ENCODE data around the gene IL1A. TPM values are rescaled to one million over a fixed set of nuclear protein-coding genes. Genes with fewer than 3 reads are reported as not detected.

The IL1A gene
- total and polyA plus RNA-seq, 4 donors = 1.1 to 15.5 (median 2.4) TPM

DNA sequence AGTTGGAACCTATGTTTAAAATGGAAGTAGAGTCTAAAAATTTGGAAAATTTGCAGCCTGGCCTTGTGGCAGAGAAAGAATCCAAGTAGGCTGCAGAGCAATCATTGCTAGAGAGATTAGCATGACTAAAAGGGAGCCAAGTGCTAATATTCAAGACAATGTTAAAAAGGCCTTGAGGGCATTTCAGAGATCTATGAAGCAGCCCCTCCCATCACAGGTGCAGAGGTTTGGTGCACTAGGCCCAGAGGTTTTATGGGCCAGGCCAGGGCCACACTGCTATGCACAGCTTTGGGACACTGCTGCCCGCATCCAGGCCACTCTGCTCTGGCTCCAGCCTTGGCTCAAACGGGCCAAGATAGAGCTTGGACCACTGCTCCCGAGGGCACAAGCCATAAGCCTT, 6.7 kb upstream of the IL1A start:
- no peak for TF ChIP-seq CTCF (IDR thresholded peaks at IDR 0.05; ENCODE audit: control extremely low read depth, extremely low read depth)
- no peak overlapping the region for H3K27ac ChIP-seq (ENCODE audit: low read depth in 1 of 2, low read length in 1 of 2)
- H3K4me3 ChIP-seq = no peak overlapping the region
- DNase-seq (no peak), ATAC-seq (ENCODE audit: insufficient read depth, low FRiP score) (no peak)
- H3K9ac ChIP-seq (ENCODE audit: insufficient read depth in 1 of 2, low read length in 2 of 2) = no peak overlapping the region
- 95 to 98% methylated on average over 3 of the region's 3 CpGs for WGBS, 2 donors
- H3K27me3 ChIP-seq (ENCODE audit: control insufficient read depth in 3 of 3, insufficient read depth in 3 of 3, low read length in 2 of 3) = no peaks in the 10 kb centered on the region
- H3K4me1 ChIP-seq (ENCODE audit: control insufficient read depth in 5 of 5, insufficient read depth in 5 of 5, low read length in 5 of 5) = peaks cover 0 to 23% (median 4%) of the 10 kb centered on the region in 5 donors
- H3K36me3 ChIP-seq (ENCODE audit: control insufficient read depth in 4 of 4, insufficient read depth in 4 of 4, low read length in 4 of 4) = no peaks in the 10 kb centered on the region
- H3K9me3 ChIP-seq (ENCODE audit: control insufficient read depth in 4 of 4, insufficient read depth in 3 of 4, low read length in 3 of 4) = peaks cover 0 to 2% (median 0%) of the 10 kb centered on the region in 4 donors

GRCh38 chr2:112790305-112790704, 6.0 kb upstream of the IL1A start:
- H3K27me3 ChIP-seq (ENCODE audit: control insufficient read depth in 3 of 3, insufficient read depth in 3 of 3, low read length in 2 of 3) = no peaks in the 10 kb centered on the region
- H3K9me3 ChIP-seq (ENCODE audit: control insufficient read depth in 4 of 4, insufficient read depth in 3 of 4, low read length in 3 of 4) = no peaks in the 10 kb centered on the region
- DNase-seq = no peak
- H3K4me3 ChIP-seq = no peak overlapping the region
- H3K27ac ChIP-seq (ENCODE audit: low read depth in 1 of 2, low read length in 1 of 2) = no peak overlapping the region
- H3K4me1 ChIP-seq (ENCODE audit: control insufficient read depth in 5 of 5, insufficient read depth in 5 of 5, low read length in 5 of 5) = peaks cover 0 to 17% (median 4%) of the 10 kb centered on the region in 5 donors
- ATAC-seq (ENCODE audit: insufficient read depth, low FRiP score) = no peak
- WGBS, 2 donors = 87 to 93% methylated on average over 5 of the region's 5 CpGs
- no peak for TF ChIP-seq CTCF (IDR thresholded peaks at IDR 0.05; ENCODE audit: control extremely low read depth, extremely low read depth)
- no peak overlapping the region for H3K9ac ChIP-seq (ENCODE audit: insufficient read depth in 1 of 2, low read length in 2 of 2)
- H3K36me3 ChIP-seq (ENCODE audit: control insufficient read depth in 4 of 4, insufficient read depth in 4 of 4, low read length in 4 of 4) = no peaks in the 10 kb centered on the region

DNA sequence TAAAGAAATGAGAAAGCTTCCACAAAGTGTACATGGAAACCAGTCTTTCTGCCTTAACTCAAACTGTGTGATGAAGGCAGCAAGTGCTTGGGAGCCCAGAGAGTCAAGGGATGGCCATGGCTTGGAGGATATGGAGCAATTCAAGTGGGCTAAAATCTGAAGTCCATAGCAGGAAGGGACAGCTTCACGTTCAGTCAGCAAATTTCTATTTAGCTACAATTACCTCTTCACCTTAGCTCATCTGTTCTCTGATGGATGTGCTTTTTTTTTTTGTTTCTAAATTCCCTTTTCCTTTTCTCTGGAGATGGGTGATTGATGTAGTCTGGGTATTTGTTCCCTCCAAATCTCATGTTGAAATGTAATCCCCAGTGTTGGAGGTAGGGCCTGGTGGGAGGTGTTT, 4.9 kb upstream of the IL1A start:
- no peaks in the 10 kb centered on the region for H3K27me3 ChIP-seq (ENCODE audit: control insufficient read depth in 3 of 3, insufficient read depth in 3 of 3, low read length in 2 of 3)
- H3K9me3 ChIP-seq (ENCODE audit: control insufficient read depth in 4 of 4, insufficient read depth in 3 of 4, low read length in 3 of 4) = no peaks in the 10 kb centered on the region
- WGBS, 2 donors = 83 to 87% methylated on average over 1 of the region's 1 CpG
- no peak for ATAC-seq (ENCODE audit: insufficient read depth, low FRiP score)
- no peak overlapping the region for H3K27ac ChIP-seq (ENCODE audit: low read depth in 1 of 2, low read length in 1 of 2)
- H3K36me3 ChIP-seq (ENCODE audit: control insufficient read depth in 4 of 4, insufficient read depth in 4 of 4, low read length in 4 of 4) = no peaks in the 10 kb centered on the region
- peaks cover 0 to 6% (median 0%) of the 10 kb centered on the region in 5 donors for H3K4me1 ChIP-seq (ENCODE audit: control insufficient read depth in 5 of 5, insufficient read depth in 5 of 5, low read length in 5 of 5)
- no peak overlapping the region for H3K9ac ChIP-seq (ENCODE audit: insufficient read depth in 1 of 2, low read length in 2 of 2)
- no peak overlapping the region for H3K4me3 ChIP-seq
- no peak for TF ChIP-seq CTCF (IDR thresholded peaks at IDR 0.05; ENCODE audit: control extremely low read depth, extremely low read depth)
- no peak for DNase-seq

GRCh38 chr2:112788653-112789052, 4.4 kb upstream of the IL1A start:
- H3K4me1 ChIP-seq (ENCODE audit: control insufficient read depth in 5 of 5, insufficient read depth in 5 of 5, low read length in 5 of 5) = peaks cover 0 to 3% (median 0%) of the 10 kb centered on the region in 5 donors
- no peak for DNase-seq
- no peaks in the 10 kb centered on the region for H3K27me3 ChIP-seq (ENCODE audit: control insufficient read depth in 3 of 3, insufficient read depth in 3 of 3, low read length in 2 of 3)
- H3K4me3 ChIP-seq = no peak overlapping the region
- no peaks in the 10 kb centered on the region for H3K36me3 ChIP-seq (ENCODE audit: control insufficient read depth in 4 of 4, insufficient read depth in 4 of 4, low read length in 4 of 4)
- no peak for TF ChIP-seq CTCF (IDR thresholded peaks at IDR 0.05; ENCODE audit: control extremely low read depth, extremely low read depth)
- ATAC-seq (ENCODE audit: insufficient read depth, low FRiP score) = no peak
- H3K9ac ChIP-seq (ENCODE audit: insufficient read depth in 1 of 2, low read length in 2 of 2) = no peak overlapping the region
- H3K9me3 ChIP-seq (ENCODE audit: control insufficient read depth in 4 of 4, insufficient read depth in 3 of 4, low read length in 3 of 4) = no peaks in the 10 kb centered on the region
- no peak overlapping the region for H3K27ac ChIP-seq (ENCODE audit: low read depth in 1 of 2, low read length in 1 of 2)
- 84 to 93% methylated on average over 3 of the region's 3 CpGs for WGBS, 2 donors
